HG03159 (cell line): ENCODE measurements around the gene VRK1.

Source experiments
- ATAC-seq: cut with Tn5 transposase; IDR thresholded peaks from one replicate; pipeline ENCODE4 v1.9.1; 2021; ENCODE audit warnings: mild to moderate bottlenecking, moderate library complexity; ENCODE audit not compliant: unreplicated experiment

The VRK1 gene

GRCh38 chr14:96915478-96915877 lies 118.3 kb downstream of the VRK1 start:
- ATAC-seq = no peak

GRCh38 chr14:96916751-96917150 lies 119.6 kb downstream of the VRK1 start:
- ATAC-seq = no peak

- ATAC-seq = no peak
Observed at GRCh38 chr14:96917442-96917963, 120.3 kb downstream of the VRK1 start.

- ATAC-seq = no peak
Observed at GRCh38 chr14:96920023-96920422, 122.8 kb downstream of the VRK1 start.

GRCh38 chr14:96920820-96921219 lies 123.6 kb downstream of the VRK1 start:
- ATAC-seq = no peak

- ATAC-seq = no peak
Observed at GRCh38 chr14:96922986-96923385, 125.8 kb downstream of the VRK1 start.

- ATAC-seq = no peak
Observed at GRCh38 chr14:96925422-96925821, 128.2 kb downstream of the VRK1 start.

- no peak for ATAC-seq
Observed at GRCh38 chr14:96926001-96926400, 128.8 kb downstream of the VRK1 start.

- ATAC-seq = no peak
Observed at GRCh38 chr14:96928779-96929380, 131.7 kb downstream of the VRK1 start.

- no peak for ATAC-seq
Observed at GRCh38 chr14:96929950-96930349, 132.8 kb downstream of the VRK1 start.

GRCh38 chr14:96930526-96930925 lies 133.3 kb downstream of the VRK1 start:
- no peak for ATAC-seq
